AG09319 (cell line): ENCODE data around the gene COA1.
"Not testable (repeated sequence)": the region's sequence is repeated elsewhere in the genome, so short reads cannot be mapped to it uniquely, and the experiment has no call there.

ENCODE experiments used
- DNase-seq: peaks from one replicate; pipeline ENCODE4 v3.0.0-alpha.2; 2010; ENCODE audit warnings: low read depth; ENCODE audit errors: extremely low read depth
- CTCF ChIP-seq: IDR thresholded peaks from 2 replicates; pipeline ENCODE4 v1.5.1; 2011; ENCODE audit warnings: low read depth, mild to moderate bottlenecking, inconsistent platforms, low read length, moderate library complexity

The COA1 gene

GRCh38 chr7:43716598-43716997, 12.7 kb downstream of the COA1 start:
- TF ChIP-seq CTCF, result no peak
- no peak for DNase-seq

DNA sequence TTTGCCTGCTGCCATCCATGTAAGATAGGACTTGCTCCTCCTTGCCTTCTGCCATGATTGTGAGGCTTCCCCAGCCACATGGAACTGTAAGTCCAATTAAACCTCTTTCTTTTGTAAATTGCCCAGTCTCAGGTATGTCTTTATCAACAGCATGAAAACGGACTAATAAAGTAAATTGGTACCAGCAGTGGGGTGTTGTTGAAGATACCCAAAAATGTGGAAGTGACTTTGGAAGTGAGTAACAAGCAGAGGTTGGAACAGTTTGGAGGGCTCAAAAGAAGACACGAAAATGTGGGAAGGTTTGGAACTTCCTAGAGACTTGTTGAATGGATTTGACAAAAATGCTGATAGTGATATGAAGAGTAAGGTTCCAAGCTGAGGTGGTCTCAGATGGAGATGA, 13.4 kb downstream of the COA1 start:
- not testable (repeated sequence) for DNase-seq

GRCh38 chr7:43711503-43711902, 17.8 kb downstream of the COA1 start:
- TF ChIP-seq CTCF, result no peak
- no peak for DNase-seq

- DNase-seq, result not testable (repeated sequence)
These were observed 21.3 kb downstream of the COA1 start for GRCh38 chr7:43708055-43708454.

DNA sequence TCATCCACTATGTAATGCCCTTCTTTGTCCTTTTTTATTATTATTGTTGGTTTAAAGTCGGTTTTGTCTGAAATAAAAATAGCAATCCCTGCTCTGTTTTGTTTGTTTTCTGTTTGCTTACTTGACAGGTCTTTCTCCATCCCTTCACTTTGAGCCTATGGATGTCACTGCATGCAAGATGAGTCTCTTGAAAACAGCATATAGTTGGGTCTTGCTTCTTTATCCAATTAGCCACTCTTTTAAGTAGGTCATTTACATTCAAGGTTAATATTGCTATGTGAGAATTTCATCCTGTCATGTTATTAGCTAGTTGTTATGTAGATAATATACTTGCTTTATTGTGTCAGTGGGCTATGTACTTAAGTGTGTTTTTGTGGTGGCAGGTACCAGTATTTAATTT, 25.8 kb downstream of the COA1 start:
- no peak for TF ChIP-seq CTCF
- DNase-seq, result no peak

DNA sequence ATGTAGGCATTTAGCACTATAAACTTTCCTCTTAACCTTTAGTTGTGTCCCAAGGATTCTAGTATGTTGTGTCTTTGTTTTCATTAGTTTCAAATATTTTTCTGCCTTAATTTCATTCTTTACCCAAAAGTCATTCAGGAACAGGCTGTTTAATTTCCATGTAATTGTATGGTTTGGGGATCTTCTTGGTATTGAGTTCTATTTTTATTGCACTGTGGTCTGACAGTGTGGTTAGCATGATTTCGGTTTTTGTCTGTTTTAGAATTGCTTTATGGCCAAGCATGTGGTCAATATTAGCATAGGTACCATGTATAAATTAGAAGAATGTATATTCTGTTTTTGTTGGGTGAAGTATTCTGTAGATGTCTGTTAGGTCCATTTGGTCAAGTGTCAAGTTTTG, 26.3 kb downstream of the COA1 start:
- no peak for DNase-seq
- no peak for TF ChIP-seq CTCF

GRCh38 chr7:43701929-43702328, 27.4 kb downstream of the COA1 start:
- DNase-seq, result no peak
- no peak for TF ChIP-seq CTCF

- DNase-seq, result no peak
- no peak for TF ChIP-seq CTCF
These were observed 27.8 kb downstream of the COA1 start for GRCh38 chr7:43701500-43701854.
